GM18867 (cell line): Measurements from ENCODE around the gene KIAA1671.

ENCODE experiments used
- ATAC-seq: cut with Tn5 transposase; IDR thresholded peaks from one replicate; pipeline ENCODE4 v1.9.1; 2021; ENCODE audit warnings: mild to moderate bottlenecking, moderate library complexity; ENCODE audit not compliant: unreplicated experiment

KIAA1671 gene

GRCh38 chr22:25061605-25062376, 109.3 kb downstream of the KIAA1671 start:
- ATAC-seq = no peak

- no peak for ATAC-seq
These were observed 110.0 kb downstream of the KIAA1671 start for GRCh38 chr22:25062386-25063085.

GRCh38 chr22:25064894-25065560, 112.5 kb downstream of the KIAA1671 start:
- ATAC-seq = no peak

GRCh38 chr22:25066861-25067435, 114.4 kb downstream of the KIAA1671 start:
- ATAC-seq = no peak

GRCh38 chr22:25067851-25068421, 115.4 kb downstream of the KIAA1671 start:
- ATAC-seq = no peak

GRCh38 chr22:25068707-25069106, 116.2 kb downstream of the KIAA1671 start:
- ATAC-seq = no peak

- ATAC-seq = no peak
These were observed 116.9 kb downstream of the KIAA1671 start for GRCh38 chr22:25069426-25069757.

GRCh38 chr22:25069758-25070481, 117.4 kb downstream of the KIAA1671 start:
- ATAC-seq = no peak

GRCh38 chr22:25070956-25071355, 118.4 kb downstream of the KIAA1671 start:
- ATAC-seq = no peak

- ATAC-seq = no peak
These were observed 119.2 kb downstream of the KIAA1671 start for GRCh38 chr22:25071720-25072119.

- ATAC-seq = no peak
These were observed 119.9 kb downstream of the KIAA1671 start for GRCh38 chr22:25072406-25072805.

- no peak for ATAC-seq
These were observed 123.8 kb downstream of the KIAA1671 start for GRCh38 chr22:25076336-25076735.

GRCh38 chr22:25077056-25077455, 124.5 kb downstream of the KIAA1671 start:
- ATAC-seq = no peak

GRCh38 chr22:25077964-25078363, 125.4 kb downstream of the KIAA1671 start:
- no peak for ATAC-seq

- ATAC-seq = no peak
These were observed 126.1 kb downstream of the KIAA1671 start for GRCh38 chr22:25078591-25078990.

GRCh38 chr22:25080855-25081254, 128.3 kb downstream of the KIAA1671 start:
- no peak for ATAC-seq

- no peak for ATAC-seq
These were observed 128.9 kb downstream of the KIAA1671 start for GRCh38 chr22:25081409-25081824.

- ATAC-seq = no peak
These were observed 129.6 kb downstream of the KIAA1671 start for GRCh38 chr22:25082096-25082495.

GRCh38 chr22:25083056-25083806, 130.7 kb downstream of the KIAA1671 start:
- no peak for ATAC-seq

GRCh38 chr22:25083807-25084200, 131.3 kb downstream of the KIAA1671 start:
- ATAC-seq = no peak
